Neural cell (in vitro differentiated cells): ENCODE results near the gene CABLES1.

Experiments used
- EP300 ChIP-seq: fragments of 450-650 bp; conservative IDR thresholded peaks from 2 replicates; pipeline ENCODE4 v1.6.1; 2014; ENCODE audit warnings: antibody characterized with exemption, mild to moderate bottlenecking, moderate library complexity; ENCODE audit not compliant: poor library complexity, severe bottlenecking
- MXI1 ChIP-seq: fragments of 450-650 bp; conservative IDR thresholded peaks from 2 replicates; pipeline ENCODE4 v1.6.1; 2014; ENCODE audit warnings: antibody characterized with exemption, mild to moderate bottlenecking; ENCODE audit not compliant: poor library complexity, severe bottlenecking
- TF ChIP-seq, protein P1 (sequence below): fragments of 450-650 bp; IDR thresholded peaks from 2 replicates; pipeline ENCODE4 v1.5.1; 2014; ENCODE audit warnings: antibody characterized with exemption, mild to moderate bottlenecking, moderate library complexity; ENCODE audit not compliant: poor library complexity, severe bottlenecking
- TF ChIP-seq, protein P2 (sequence below): IDR thresholded peaks from 2 replicates; pipeline ENCODE4 v1.6.1; 2012; ENCODE audit warnings: borderline replicate concordance

DNA sequence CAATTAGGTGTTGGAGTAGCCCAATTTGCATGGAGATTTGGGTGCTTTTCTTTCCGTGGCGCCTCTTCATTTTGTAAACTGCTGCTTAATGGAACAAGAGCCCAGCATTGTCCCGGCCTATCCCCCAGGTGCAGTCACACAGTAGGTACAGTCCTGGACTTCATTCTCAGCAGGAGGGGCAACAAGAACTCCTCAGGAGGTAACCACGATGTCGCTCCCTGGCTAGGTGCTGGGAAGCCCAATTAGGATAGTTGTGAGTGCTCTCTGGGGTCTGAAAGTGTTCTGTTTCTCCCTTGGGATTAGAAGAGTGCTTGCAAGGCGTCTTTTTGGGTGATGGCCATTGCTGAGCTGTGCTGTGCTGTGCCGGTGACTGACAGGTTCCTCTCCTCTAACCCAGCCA lies 53.8 kb downstream of the CABLES1 start:
- TF ChIP-seq, protein P1, sequence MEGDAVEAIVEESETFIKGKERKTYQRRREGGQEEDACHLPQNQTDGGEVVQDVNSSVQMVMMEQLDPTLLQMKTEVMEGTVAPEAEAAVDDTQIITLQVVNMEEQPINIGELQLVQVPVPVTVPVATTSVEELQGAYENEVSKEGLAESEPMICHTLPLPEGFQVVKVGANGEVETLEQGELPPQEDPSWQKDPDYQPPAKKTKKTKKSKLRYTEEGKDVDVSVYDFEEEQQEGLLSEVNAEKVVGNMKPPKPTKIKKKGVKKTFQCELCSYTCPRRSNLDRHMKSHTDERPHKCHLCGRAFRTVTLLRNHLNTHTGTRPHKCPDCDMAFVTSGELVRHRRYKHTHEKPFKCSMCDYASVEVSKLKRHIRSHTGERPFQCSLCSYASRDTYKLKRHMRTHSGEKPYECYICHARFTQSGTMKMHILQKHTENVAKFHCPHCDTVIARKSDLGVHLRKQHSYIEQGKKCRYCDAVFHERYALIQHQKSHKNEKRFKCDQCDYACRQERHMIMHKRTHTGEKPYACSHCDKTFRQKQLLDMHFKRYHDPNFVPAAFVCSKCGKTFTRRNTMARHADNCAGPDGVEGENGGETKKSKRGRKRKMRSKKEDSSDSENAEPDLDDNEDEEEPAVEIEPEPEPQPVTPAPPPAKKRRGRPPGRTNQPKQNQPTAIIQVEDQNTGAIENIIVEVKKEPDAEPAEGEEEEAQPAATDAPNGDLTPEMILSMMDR, result no peak
- TF ChIP-seq MXI1, result no peak
- TF ChIP-seq EP300, result no peak
- TF ChIP-seq, protein P2, sequence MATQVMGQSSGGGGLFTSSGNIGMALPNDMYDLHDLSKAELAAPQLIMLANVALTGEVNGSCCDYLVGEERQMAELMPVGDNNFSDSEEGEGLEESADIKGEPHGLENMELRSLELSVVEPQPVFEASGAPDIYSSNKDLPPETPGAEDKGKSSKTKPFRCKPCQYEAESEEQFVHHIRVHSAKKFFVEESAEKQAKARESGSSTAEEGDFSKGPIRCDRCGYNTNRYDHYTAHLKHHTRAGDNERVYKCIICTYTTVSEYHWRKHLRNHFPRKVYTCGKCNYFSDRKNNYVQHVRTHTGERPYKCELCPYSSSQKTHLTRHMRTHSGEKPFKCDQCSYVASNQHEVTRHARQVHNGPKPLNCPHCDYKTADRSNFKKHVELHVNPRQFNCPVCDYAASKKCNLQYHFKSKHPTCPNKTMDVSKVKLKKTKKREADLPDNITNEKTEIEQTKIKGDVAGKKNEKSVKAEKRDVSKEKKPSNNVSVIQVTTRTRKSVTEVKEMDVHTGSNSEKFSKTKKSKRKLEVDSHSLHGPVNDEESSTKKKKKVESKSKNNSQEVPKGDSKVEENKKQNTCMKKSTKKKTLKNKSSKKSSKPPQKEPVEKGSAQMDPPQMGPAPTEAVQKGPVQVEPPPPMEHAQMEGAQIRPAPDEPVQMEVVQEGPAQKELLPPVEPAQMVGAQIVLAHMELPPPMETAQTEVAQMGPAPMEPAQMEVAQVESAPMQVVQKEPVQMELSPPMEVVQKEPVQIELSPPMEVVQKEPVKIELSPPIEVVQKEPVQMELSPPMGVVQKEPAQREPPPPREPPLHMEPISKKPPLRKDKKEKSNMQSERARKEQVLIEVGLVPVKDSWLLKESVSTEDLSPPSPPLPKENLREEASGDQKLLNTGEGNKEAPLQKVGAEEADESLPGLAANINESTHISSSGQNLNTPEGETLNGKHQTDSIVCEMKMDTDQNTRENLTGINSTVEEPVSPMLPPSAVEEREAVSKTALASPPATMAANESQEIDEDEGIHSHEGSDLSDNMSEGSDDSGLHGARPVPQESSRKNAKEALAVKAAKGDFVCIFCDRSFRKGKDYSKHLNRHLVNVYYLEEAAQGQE, result no peak
